Right lung (tissue), 5 donors: ENCODE measurements around the gene TECPR1. TPM values are rescaled to one million over a fixed set of nuclear protein-coding genes. Genes with fewer than 3 reads are reported as not detected.
"Not testable (repeated sequence)": the region's sequence is repeated elsewhere in the genome, so short reads cannot be mapped to it uniquely, and the experiment has no call there.

Experiments
- DNase-seq, 2 donors: peaks; one replicate each; pipeline ENCODE4 v3.0.0-alpha.2; 2013
- polyA plus RNA-seq, 5 donors: library from polyadenylated mRNA; unstranded; fragments of 120-200 nt; gene quantifications; one replicate each; pipeline versions ENCODE4 v1.2.1 to v1.2.3, GENCODE V29; 2013; ENCODE audit warnings: inconsistent platforms in 1 of 5, low replicate concordance in 1 of 5; ENCODE audit not compliant: insufficient read length in 5 of 5, insufficient read depth in 1 of 5

The TECPR1 gene
- polyA plus RNA-seq, 5 donors, result 20.3 to 29.7 (median 25.4) TPM

GRCh38 chr7:98228801-98229200 is 23.2 kb downstream of the TECPR1 start:
- no peak for DNase-seq

GRCh38 chr7:98227939-98228338 is 24.1 kb downstream of the TECPR1 start:
- no peak for DNase-seq

DNA sequence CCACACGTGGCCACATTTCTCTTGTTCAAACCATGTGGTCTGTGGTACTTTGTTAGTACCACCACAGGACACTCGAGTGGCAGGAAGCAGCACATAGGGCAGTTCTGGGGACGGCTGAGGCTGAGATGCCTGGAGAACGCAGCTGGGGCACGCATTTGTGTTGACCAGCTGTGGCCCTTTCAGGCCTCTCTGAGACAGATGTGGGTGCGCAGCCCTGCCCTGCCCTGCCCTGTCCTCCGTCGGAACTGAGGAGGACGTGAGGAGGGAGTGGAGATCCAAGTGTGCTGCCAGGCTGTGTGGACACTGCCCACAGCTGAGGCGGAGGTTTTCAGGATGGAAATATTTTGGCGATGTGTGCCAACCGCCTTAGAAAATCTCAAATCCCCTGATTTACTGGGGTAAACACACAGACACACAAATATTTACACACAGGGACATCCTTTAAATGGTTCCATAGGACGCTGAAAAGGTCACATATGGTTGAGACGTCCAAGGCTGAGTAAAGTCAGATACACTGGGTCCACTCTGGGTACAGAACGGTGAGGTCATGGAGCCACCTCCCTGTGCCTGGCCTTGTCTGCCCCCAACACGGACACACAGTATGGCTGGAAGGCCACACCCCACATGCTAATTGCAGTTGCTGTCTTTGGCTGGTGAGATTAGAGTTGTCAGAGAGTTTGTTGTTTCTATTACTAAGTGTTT is 26.0 kb downstream of the TECPR1 start:
- DNase-seq, result no peak

DNA sequence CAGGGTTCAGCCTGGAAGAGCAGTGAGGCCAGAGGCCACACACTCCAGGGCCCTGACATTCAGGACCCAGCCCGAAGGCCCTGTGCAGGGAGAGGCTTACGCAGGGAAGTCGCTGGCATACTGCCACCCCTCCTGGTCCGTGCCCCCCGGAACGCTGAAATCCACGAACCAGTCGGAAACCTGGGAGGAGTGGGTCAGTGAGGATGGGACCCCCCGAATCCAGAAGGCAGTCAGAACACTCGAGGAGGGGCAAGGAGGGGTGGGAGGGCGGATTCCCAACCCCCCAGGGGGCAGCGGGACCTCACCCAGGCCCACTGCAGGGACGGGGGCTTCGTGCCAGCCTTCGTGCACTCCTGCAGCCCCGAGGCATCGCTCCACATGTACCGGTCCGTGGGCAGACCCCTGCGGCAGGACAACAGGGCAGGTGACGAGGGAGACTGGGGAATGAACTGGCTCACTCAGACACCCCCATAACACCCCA is 27.3 kb downstream of the TECPR1 start:
- no peak for DNase-seq

- DNase-seq, result no peak
These were observed 27.9 kb downstream of the TECPR1 start for GRCh38 chr7:98223898-98224700.

DNA sequence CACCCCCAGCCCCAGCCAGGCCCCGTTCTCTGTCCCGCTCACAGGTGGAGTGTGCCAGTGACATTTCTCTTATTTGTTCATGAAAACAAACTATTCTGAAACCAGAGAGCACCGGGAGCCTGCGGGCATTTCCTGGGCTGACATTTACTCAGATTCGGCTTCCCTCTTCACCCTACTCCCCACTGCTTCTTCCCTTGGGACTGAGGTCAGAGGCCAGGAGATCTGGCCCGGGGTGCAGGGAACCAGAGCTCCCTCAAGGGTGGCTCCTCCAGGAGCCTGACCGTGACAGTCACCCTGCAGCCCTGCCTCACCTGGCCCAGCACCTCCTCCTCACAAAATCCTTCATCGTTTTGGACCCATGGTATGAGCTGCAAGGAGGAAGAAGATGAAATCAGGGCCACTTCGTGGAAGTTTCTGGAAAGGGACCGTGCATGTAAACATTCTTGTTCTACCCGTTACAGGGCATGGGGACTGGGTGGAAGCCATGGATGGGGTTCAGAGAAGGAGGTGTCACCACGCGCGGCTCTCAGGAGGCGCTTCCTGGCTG is 28.6 kb downstream of the TECPR1 start:
- DNase-seq, result no peak

GRCh38 chr7:98222533-98223195 is 29.4 kb downstream of the TECPR1 start:
- no peak for DNase-seq

GRCh38 chr7:98221611-98222532 is 30.2 kb downstream of the TECPR1 start:
- DNase-seq, result no peak

DNA sequence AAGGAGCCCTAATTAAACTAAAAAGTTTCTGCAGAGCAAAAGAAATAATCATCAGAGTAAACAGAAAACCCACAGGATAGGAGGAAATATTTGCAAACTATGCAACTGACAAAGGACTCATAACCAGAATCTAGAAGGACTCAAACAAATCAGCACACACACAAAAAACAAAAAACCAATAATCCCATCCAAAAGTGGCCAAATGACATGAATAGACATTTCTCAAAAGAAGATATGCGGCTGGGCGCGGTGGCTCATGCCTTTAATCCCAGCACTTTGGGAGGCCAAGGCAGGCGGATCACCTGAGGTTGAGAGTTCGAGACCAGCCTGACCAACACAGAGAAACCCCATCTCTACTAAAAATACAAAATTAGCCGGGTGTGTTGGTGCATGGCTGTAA is 32.6 kb downstream of the TECPR1 start:
- not testable (repeated sequence) for DNase-seq

GRCh38 chr7:98217623-98218582 is 34.1 kb downstream of the TECPR1 start:
- no peak for DNase-seq

DNA sequence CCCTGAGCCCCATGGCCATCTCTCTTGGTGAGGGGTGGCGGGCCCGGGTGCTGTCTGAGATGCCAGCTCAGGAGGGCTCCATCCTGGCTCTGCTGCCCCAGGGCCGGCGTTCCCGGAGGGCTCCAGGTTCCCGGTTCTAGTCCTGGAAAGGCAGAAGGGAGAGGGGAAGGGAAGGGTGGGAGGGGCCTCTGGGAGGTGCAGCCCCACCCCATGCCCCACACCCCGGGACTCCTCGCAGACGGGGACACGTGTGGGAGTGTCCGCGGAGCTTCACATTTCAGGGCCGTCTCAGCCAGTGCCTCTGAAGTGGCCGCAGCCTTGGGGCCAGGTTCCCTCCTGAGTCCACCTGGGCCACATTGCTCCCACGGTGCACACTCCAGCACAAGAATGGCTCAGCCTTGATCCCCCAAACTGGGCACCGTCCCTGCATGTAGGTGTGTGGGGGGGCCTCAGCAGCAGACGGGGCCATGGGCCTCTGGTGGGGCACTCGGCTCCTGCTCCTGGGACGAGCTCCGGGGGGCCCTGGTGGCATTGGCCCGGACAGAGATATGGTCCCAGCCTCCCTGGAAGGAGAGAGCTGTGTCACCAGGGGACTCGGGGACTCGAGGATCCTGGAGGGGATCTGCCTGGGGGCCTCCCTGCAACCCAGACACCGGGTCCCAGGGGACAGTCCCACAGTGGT is 35.0 kb downstream of the TECPR1 start:
- DNase-seq, result no peak

GRCh38 chr7:98215561-98216495 is 36.2 kb downstream of the TECPR1 start:
- DNase-seq, result no peak

GRCh38 chr7:98214811-98215321 is 37.2 kb downstream of the TECPR1 start:
- DNase-seq, result no peak

DNA sequence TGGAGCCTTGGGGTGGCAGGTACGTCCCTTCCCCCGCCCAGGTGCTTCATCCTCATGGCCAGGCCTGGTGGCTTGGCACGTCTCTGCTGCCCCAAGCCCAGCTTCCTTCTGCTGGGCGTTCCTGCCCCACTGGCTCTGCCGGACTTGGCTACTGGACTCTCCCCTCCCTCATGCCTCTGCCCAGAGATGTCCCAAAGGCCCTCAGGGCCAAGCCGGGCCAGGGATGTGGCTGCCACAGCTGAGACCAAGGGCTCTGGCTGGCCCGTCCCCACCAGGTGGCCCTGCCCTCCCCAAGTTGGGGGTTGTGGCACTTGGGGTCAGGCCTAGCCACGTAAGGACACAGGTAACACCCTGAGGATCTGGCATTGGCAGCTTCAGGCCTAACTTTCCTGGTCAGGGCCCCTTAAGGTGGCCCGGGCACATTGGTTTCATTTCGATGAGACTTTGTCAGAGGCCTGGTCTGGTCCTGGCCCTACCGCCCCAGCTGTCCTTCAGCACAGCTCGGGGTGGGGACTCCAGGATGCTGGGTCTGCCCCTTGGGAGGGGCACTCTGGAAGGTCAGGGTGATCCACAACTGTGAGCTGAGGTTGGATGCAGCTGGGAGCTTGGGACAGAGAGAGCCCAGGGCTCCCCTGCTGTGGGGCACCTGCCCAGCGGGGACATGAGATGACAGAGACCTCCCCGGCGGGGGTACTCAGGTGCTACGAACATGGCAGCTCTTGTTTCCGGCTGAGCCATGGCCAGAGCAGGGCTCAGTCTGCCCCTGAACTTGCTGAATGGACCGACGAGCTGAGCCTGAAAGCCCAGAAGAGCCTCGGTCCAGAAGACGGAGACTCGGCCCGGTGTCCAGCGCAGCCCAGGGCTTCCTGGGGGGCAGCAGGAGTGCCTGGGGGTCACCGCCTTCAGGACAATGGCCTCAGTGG is 37.9 kb downstream of the TECPR1 start:
- no peak for DNase-seq

DNA sequence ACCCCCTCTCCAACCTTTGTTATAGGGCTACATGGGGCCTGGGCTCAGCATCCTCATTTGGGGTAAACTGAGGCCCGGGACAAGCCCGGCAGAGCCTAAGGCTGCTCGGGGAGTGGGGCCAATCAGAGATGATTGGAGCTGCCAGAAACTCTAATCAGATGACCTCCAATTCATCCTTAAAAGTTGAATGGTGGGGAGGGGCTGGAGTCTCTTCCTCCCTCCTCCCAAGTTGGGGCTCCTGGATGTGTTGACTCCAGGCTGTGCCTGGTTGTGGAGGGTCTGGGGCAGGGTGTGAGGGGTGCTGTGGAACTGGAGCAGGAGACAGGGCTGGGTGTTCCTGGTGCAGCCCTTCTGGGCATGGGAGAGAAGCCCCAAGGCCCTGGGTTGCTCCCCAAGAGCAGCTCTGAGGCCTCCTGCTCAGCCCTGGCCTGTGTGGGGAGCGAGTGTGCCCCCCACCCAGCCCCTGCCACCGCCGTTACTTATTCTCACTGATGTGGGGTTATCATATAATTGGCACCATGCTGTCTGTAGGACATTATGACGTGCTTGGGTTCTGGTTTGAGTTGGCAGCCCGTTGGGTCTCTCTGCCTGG is 38.6 kb downstream of the TECPR1 start:
- no peak for DNase-seq

- no peak for DNase-seq
These were observed 39.4 kb downstream of the TECPR1 start for GRCh38 chr7:98212532-98213041.
